Neuron (in vitro differentiated cells): Measurements from ENCODE around the gene N4BP3.
"Not testable (repeated sequence)": the region's sequence is repeated elsewhere in the genome, so short reads cannot be mapped to it uniquely, and the experiment has no call there.

Experiments used
- H2AFZ ChIP-seq: one replicate; pipeline ENCODE4 v1.6.1; 2013; ENCODE audit warnings: low read depth, mild to moderate bottlenecking, inconsistent platforms, low read length, moderate library complexity
- H3K27me3 ChIP-seq: one replicate; pipeline ENCODE4 v1.6.1; 2013; ENCODE audit warnings: low read length; ENCODE audit not compliant: insufficient read depth
- H3K36me3 ChIP-seq: one replicate; pipeline ENCODE4 v1.6.1; 2013; ENCODE audit warnings: low read length; ENCODE audit not compliant: insufficient read depth
- H3K4me1 ChIP-seq: one replicate; pipeline ENCODE4 v1.6.1; 2013; ENCODE audit warnings: low read length; ENCODE audit not compliant: insufficient read depth
- H3K4me3 ChIP-seq: 2 replicates; pipeline ENCODE4 v1.5.1; 2013; ENCODE audit warnings: mild to moderate bottlenecking, low read length, moderate library complexity
- H3K9me3 ChIP-seq: one replicate; pipeline ENCODE4 v1.6.1; 2013; ENCODE audit warnings: low read length

The N4BP3 gene

GRCh38 chr5:178081571-178082243 lies 31.6 kb upstream of the N4BP3 start:
- H3K27me3 ChIP-seq = no peaks in the 10 kb centered on the region
- H2AFZ ChIP-seq = no peak overlapping the region
- H3K9me3 ChIP-seq = no peaks in the 10 kb centered on the region
- H3K4me3 ChIP-seq = no peak overlapping the region
- no peaks in the 10 kb centered on the region for H3K36me3 ChIP-seq
- H3K4me1 ChIP-seq = no peaks in the 10 kb centered on the region

GRCh38 chr5:178083922-178084321 lies 29.4 kb upstream of the N4BP3 start:
- no peaks in the 10 kb centered on the region for H3K36me3 ChIP-seq
- no peaks in the 10 kb centered on the region for H3K27me3 ChIP-seq
- no peak overlapping the region for H2AFZ ChIP-seq
- H3K4me1 ChIP-seq = no peaks in the 10 kb centered on the region
- no peak overlapping the region for H3K4me3 ChIP-seq
- no peaks in the 10 kb centered on the region for H3K9me3 ChIP-seq

GRCh38 chr5:178085316-178085715 lies 28.0 kb upstream of the N4BP3 start:
- Histone ChIP-seq H3K9me3 (no peaks in the 10 kb centered on the region), H3K36me3 (no peaks in the 10 kb centered on the region), H3K4me1 (no peaks in the 10 kb centered on the region), H3K4me3 (no peak overlapping the region), H2AFZ (no peak overlapping the region), H3K27me3 (no peaks in the 10 kb centered on the region)

GRCh38 chr5:178086266-178086665 lies 27.1 kb upstream of the N4BP3 start:
- no peaks in the 10 kb centered on the region for H3K4me1 ChIP-seq
- H2AFZ ChIP-seq = no peak overlapping the region
- no peak overlapping the region for H3K4me3 ChIP-seq
- H3K27me3 ChIP-seq = no peaks in the 10 kb centered on the region
- no peaks in the 10 kb centered on the region for H3K36me3 ChIP-seq
- H3K9me3 ChIP-seq = no peaks in the 10 kb centered on the region

GRCh38 chr5:178087199-178087598 lies 26.1 kb upstream of the N4BP3 start:
- not testable (repeated sequence) for H3K4me1 ChIP-seq, H3K9me3 ChIP-seq, H3K36me3 ChIP-seq, H3K27me3 ChIP-seq, H3K4me3 ChIP-seq, H2AFZ ChIP-seq

- Histone ChIP-seq H3K27me3 (no peaks in the 10 kb centered on the region), H3K4me1 (no peaks in the 10 kb centered on the region), H3K4me3 (no peak overlapping the region), H3K36me3 (no peaks in the 10 kb centered on the region), H3K9me3 (no peaks in the 10 kb centered on the region), H2AFZ (no peak overlapping the region)
Measured at GRCh38 chr5:178090856-178091255, 22.5 kb upstream of the N4BP3 start.

- Histone ChIP-seq H2AFZ (no peak overlapping the region), H3K4me1 (no peaks in the 10 kb centered on the region), H3K36me3 (no peaks in the 10 kb centered on the region), H3K4me3 (no peak overlapping the region), H3K27me3 (no peaks in the 10 kb centered on the region), H3K9me3 (no peaks in the 10 kb centered on the region)
Measured at GRCh38 chr5:178093134-178093533, 20.2 kb upstream of the N4BP3 start.

GRCh38 chr5:178094345-178094744 lies 19.0 kb upstream of the N4BP3 start:
- Histone ChIP-seq H3K4me3 (no peak overlapping the region), H3K9me3 (no peaks in the 10 kb centered on the region), H3K27me3 (no peaks in the 10 kb centered on the region), H2AFZ (no peak overlapping the region), H3K4me1 (no peaks in the 10 kb centered on the region), H3K36me3 (no peaks in the 10 kb centered on the region)

- Histone ChIP-seq H2AFZ (no peak overlapping the region), H3K27me3 (no peaks in the 10 kb centered on the region), H3K9me3 (no peaks in the 10 kb centered on the region), H3K4me1 (no peaks in the 10 kb centered on the region), H3K36me3 (no peaks in the 10 kb centered on the region), H3K4me3 (no peak overlapping the region)
Measured at GRCh38 chr5:178098685-178099084, 14.6 kb upstream of the N4BP3 start.

GRCh38 chr5:178103612-178104011 lies 9.7 kb upstream of the N4BP3 start:
- Histone ChIP-seq H3K4me3 (no peak overlapping the region), H2AFZ (no peak overlapping the region), H3K36me3 (no peaks in the 10 kb centered on the region), H3K27me3 (no peaks in the 10 kb centered on the region), H3K4me1 (peaks cover 9% of the 10 kb centered on the region), H3K9me3 (no peaks in the 10 kb centered on the region)

GRCh38 chr5:178104492-178104891 lies 8.8 kb upstream of the N4BP3 start:
- no peaks in the 10 kb centered on the region for H3K36me3 ChIP-seq

GRCh38 chr5:178106086-178106485 lies 7.2 kb upstream of the N4BP3 start:
- H3K4me3 ChIP-seq = no peak overlapping the region
- no peaks in the 10 kb centered on the region for H3K36me3 ChIP-seq
- no peak overlapping the region for H2AFZ ChIP-seq
- H3K4me1 ChIP-seq = peaks cover 9% of the 10 kb centered on the region
- H3K27me3 ChIP-seq = no peaks in the 10 kb centered on the region
- no peaks in the 10 kb centered on the region for H3K9me3 ChIP-seq

More at GRCh38 chr5:178104492-178104891, 8.8 kb upstream of the N4BP3 start:
- no peak overlapping the region for H3K4me3 ChIP-seq
- H3K27me3 ChIP-seq = no peaks in the 10 kb centered on the region
- no peaks in the 10 kb centered on the region for H3K9me3 ChIP-seq
- peaks cover 9% of the 10 kb centered on the region for H3K4me1 ChIP-seq
- H2AFZ ChIP-seq = no peak overlapping the region

GRCh38 chr5:178106556-178107239 lies 6.6 kb upstream of the N4BP3 start:
- no peaks in the 10 kb centered on the region for H3K36me3 ChIP-seq
- H3K4me3 ChIP-seq = no peak overlapping the region
- no peak overlapping the region for H2AFZ ChIP-seq
- no peaks in the 10 kb centered on the region for H3K9me3 ChIP-seq
- peaks cover 9% of the 10 kb centered on the region for H3K4me1 ChIP-seq
- H3K27me3 ChIP-seq = no peaks in the 10 kb centered on the region
